Measurements from ENCODE around the gene MS4A3. TPM values are rescaled to one million over a fixed set of nuclear protein-coding genes. Genes with fewer than 3 reads are reported as not detected.

MS4A3 gene
- polyA plus RNA-seq, 2 of the 4 experiments (the other 2 are of a cell fraction) = not detected

- H3K9me3 ChIP-seq = no peaks in the 10 kb centered on the region
Measured at GRCh38 chr11:60077216-60077817, 20.9 kb downstream of the MS4A3 start.

GRCh38 chr11:60077981-60078380, 21.5 kb downstream of the MS4A3 start:
- 6% methylated on average over 1 of the region's 1 CpG for WGBS (ENCODE audit: missing lambda C conversion rate)
- Histone ChIP-seq H3K4me2 (no peak overlapping the region), H3K9me3 (no peaks in the 10 kb centered on the region), H3K4me3 (no peak overlapping the region), H3K27ac (no peak overlapping the region), H3K4me1 (no peaks in the 10 kb centered on the region)
- ChIA-PET POLR2A (no interaction called here), CTCF (no interaction called here)
- ATAC-seq (no peak), DNase-seq (ENCODE audit: low read depth in 1 of 2, low spot score in 1 of 2) (no peak), FAIRE-seq (no peak)
- TF ChIP-seq RCOR1 (IDR thresholded peaks at IDR 0.05; ENCODE audit: low read depth, low read length) = no peak
- TF ChIP-seq ELK1 (IDR thresholded peaks at IDR 0.05; ENCODE audit: low read depth, low read length) = no peak
- TF ChIP-seq ZNF302 (CRISPR knock-in tag; IDR thresholded peaks at IDR 0.05) = no peak
- TF ChIP-seq CHD4 (IDR thresholded peaks at IDR 0.05; ENCODE audit: borderline replicate concordance) = no peak
- no peak for TF ChIP-seq HOXA7 (CRISPR knock-in tag; IDR thresholded peaks at IDR 0.05)
- TF ChIP-seq HOXB5 (CRISPR knock-in tag; IDR thresholded peaks at IDR 0.05) = no peak
- no peak for TF ChIP-seq POLR2A (IDR thresholded peaks at IDR 0.05; ENCODE audit: low read length)
- TF ChIP-seq BHLHE40 (IDR thresholded peaks at IDR 0.05; ENCODE audit: low read depth, low read length) = no peak
- no peak for TF ChIP-seq KDM1A (IDR thresholded peaks at IDR 0.05; ENCODE audit: low read depth)
- TF ChIP-seq PHF8 (IDR thresholded peaks at IDR 0.05; ENCODE audit: borderline replicate concordance, low read depth) = no peak
- no peak for TF ChIP-seq TP53 (CRISPR knock-in tag; IDR thresholded peaks at IDR 0.05)
- TF ChIP-seq ESRRA (IDR thresholded peaks at IDR 0.05; ENCODE audit: borderline replicate concordance, low read length) = no peak
- TF ChIP-seq SMC3 (IDR thresholded peaks at IDR 0.05) = no peak
- TF ChIP-seq NR3C1 (IDR thresholded peaks at IDR 0.05) = no peak
- no peak for TF ChIP-seq RNF2 (IDR thresholded peaks at IDR 0.05; ENCODE audit: borderline replicate concordance, low read depth)
- TF ChIP-seq E2F6 (IDR thresholded peaks at IDR 0.05; ENCODE audit: borderline replicate concordance, low read depth) = no peak
- no peak for TF ChIP-seq CBX8 (IDR thresholded peaks at IDR 0.05)
- no peak for TF ChIP-seq ZC3H11A (IDR thresholded peaks at IDR 0.05)
- TF ChIP-seq EHF (CRISPR knock-in tag; IDR thresholded peaks at IDR 0.05) = no peak

More at GRCh38 chr11:60077216-60077817, 20.9 kb downstream of the MS4A3 start:
- ChIA-PET POLR2A (no interaction called here), CTCF (interaction anchor here (0.9 kb wide), 1 partner anchor 11 kb away, joined by 3 read pairs; no protein-coding TSS in a partner anchor)
- TF ChIP-seq MAX (IDR thresholded peaks at IDR 0.05) (no peak), USF2 (IDR thresholded peaks at IDR 0.05) (no peak), NPAS2 (CRISPR knock-in tag; IDR thresholded peaks at IDR 0.05; ENCODE audit: borderline replicate concordance) (no peak), ATOH8 (CRISPR knock-in tag; IDR thresholded peaks at IDR 0.05; ENCODE audit: low read depth) (no peak), CHD2 (IDR thresholded peaks at IDR 0.05; ENCODE audit: low read length, partially characterized antibody) (no peak), MAFK (IDR thresholded peaks at IDR 0.05; ENCODE audit: partially characterized antibody) (peak; percentile 14), ZNF302 (CRISPR knock-in tag; IDR thresholded peaks at IDR 0.05) (no peak), HES2 (IDR thresholded peaks at IDR 0.05) (no peak), PHF8 (IDR thresholded peaks at IDR 0.05; ENCODE audit: borderline replicate concordance, low read depth) (no peak)
- DNase-seq (ENCODE audit: low read depth in 1 of 2, low spot score in 1 of 2) (no peak), ATAC-seq (no peak), FAIRE-seq (no peak)
- whole genome bisulfite sequencing (ENCODE audit: missing lambda C conversion rate) = 12% methylated on average over 15 of the region's 15 CpGs
- Histone ChIP-seq H3K4me2 (no peak overlapping the region), H3K4me1 (no peaks in the 10 kb centered on the region), H3K4me3 (no peak overlapping the region), H3K27ac (no peak overlapping the region)

Measured in A549 (cell line).